Endothelial cell (in vitro differentiated cells): ENCODE data around the gene MS4A4A. TPM values are rescaled to one million over a fixed set of nuclear protein-coding genes. Genes with fewer than 3 reads are reported as not detected.
A peak's percentile ranks its signal among the peaks of the same experiment; 100 is the strongest.

Experiments used
- DNase-seq: peaks from one replicate; pipeline ENCODE4 v3.0.0; 2021; ENCODE audit warnings: low spot score
- H3K27ac Mint-ChIP-seq: one replicate; pipeline ENCODE4 v1.8.0; 2021; ENCODE audit warnings: mixed read lengths, inconsistent platforms; ENCODE audit not compliant: unreplicated experiment
- H3K27me3 Mint-ChIP-seq: one replicate; pipeline ENCODE4 v1.8.0; 2021; ENCODE audit warnings: mild to moderate bottlenecking, moderate library complexity, mixed read lengths, inconsistent platforms; ENCODE audit not compliant: unreplicated experiment
- H3K36me3 Mint-ChIP-seq: one replicate; pipeline ENCODE4 v1.8.0; 2021; ENCODE audit warnings: mild to moderate bottlenecking, low read depth, mixed read lengths, inconsistent platforms; ENCODE audit not compliant: unreplicated experiment
- H3K4me1 Mint-ChIP-seq: one replicate; pipeline ENCODE4 v1.8.0; 2021; ENCODE audit warnings: mild to moderate bottlenecking, mixed read lengths, inconsistent platforms; ENCODE audit not compliant: unreplicated experiment
- H3K4me3 Mint-ChIP-seq: one replicate; pipeline ENCODE4 v1.8.0; 2021; ENCODE audit warnings: mild to moderate bottlenecking, mixed read lengths, inconsistent platforms; ENCODE audit not compliant: unreplicated experiment
- H3K9me3 Mint-ChIP-seq: one replicate; pipeline ENCODE4 v1.8.0; 2021; ENCODE audit warnings: mixed read lengths, inconsistent platforms; ENCODE audit not compliant: unreplicated experiment
- total RNA-seq: library from RNA; stranded (reverse); fragmentation: NEBNext Ultra II Directional; extraction: Animal tissue kit (Norgen Biotek cat#: 25700); gene quantifications from one replicate; pipeline ENCODE4 v1.2.1, GENCODE V29; 2021; ENCODE audit not compliant: unreplicated experiment
- TF ChIP-seq, protein P1 (sequence below): fragments of 200-600 bp; sonication (generic); IDR thresholded peaks from one replicate; pipeline ENCODE4 v1.5.0; 2021; ENCODE audit warnings: antibody characterized with exemption; ENCODE audit not compliant: unreplicated experiment

MS4A4A gene
- total RNA-seq, 1 donor from 2014 or later, result not detected

DNA sequence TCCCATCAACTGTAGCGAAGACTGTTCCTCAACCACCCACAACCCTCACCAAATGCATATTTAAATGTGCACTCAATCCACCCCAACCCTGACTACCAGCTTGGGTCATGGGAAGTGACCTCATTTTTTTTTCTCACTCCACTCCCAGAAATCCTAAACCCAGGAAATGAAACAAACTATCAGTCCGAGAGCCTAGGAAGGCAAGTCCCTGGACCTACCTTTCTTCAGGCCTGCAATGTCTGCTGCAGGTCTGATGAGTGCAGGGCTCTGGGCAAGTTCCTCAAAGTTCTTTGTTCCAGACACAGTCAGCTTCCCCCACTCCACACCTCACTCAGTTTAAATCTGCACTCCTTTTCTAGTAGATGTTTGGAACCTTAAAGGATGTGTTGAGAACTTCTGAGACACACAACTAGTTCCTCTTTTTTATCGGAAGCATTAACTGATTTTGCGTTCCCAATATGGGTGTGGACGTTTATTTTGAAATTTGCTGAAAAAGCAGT lies 37.7 kb upstream of the MS4A4A start, which contains the start of gene MS4A4E:
Gene MS4A4E (minus strand): TSS at position 398 of the 500 bp plus-strand sequence. CDS start 13,082 bp downstream, outside the sequence.
- no peak within 1 kb of the TSS for H3K27ac Mint-ChIP-seq
- peaks cover 3% of the 10 kb centered on the region for H3K27me3 Mint-ChIP-seq
- H3K9me3 Mint-ChIP-seq, result no peaks in the 10 kb centered on the region
- DNase-seq, result no peak
- TF ChIP-seq, protein P1, sequence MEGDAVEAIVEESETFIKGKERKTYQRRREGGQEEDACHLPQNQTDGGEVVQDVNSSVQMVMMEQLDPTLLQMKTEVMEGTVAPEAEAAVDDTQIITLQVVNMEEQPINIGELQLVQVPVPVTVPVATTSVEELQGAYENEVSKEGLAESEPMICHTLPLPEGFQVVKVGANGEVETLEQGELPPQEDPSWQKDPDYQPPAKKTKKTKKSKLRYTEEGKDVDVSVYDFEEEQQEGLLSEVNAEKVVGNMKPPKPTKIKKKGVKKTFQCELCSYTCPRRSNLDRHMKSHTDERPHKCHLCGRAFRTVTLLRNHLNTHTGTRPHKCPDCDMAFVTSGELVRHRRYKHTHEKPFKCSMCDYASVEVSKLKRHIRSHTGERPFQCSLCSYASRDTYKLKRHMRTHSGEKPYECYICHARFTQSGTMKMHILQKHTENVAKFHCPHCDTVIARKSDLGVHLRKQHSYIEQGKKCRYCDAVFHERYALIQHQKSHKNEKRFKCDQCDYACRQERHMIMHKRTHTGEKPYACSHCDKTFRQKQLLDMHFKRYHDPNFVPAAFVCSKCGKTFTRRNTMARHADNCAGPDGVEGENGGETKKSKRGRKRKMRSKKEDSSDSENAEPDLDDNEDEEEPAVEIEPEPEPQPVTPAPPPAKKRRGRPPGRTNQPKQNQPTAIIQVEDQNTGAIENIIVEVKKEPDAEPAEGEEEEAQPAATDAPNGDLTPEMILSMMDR, result no peak
- no peak within 1 kb of the TSS for H3K4me3 Mint-ChIP-seq
- H3K4me1 Mint-ChIP-seq, result no peaks in the 10 kb centered on the region
- H3K36me3 Mint-ChIP-seq, result no peaks in the 10 kb centered on the region

GRCh38 chr11:60251485-60252212 lies 28.8 kb upstream of the MS4A4A start:
- Mint-ChIP-seq H3K4me3 (no peak overlapping the region), H3K27ac (no peak overlapping the region), H3K9me3 (peaks cover 5% of the 10 kb centered on the region), H3K27me3 (peaks cover 6% of the 10 kb centered on the region), H3K36me3 (peaks cover 5% of the 10 kb centered on the region), H3K4me1 (peaks cover 26% of the 10 kb centered on the region)
- DNase-seq, result no peak
- TF ChIP-seq, protein P1, result no peak

GRCh38 chr11:60252213-60253108 lies 28.0 kb upstream of the MS4A4A start:
- Mint-ChIP-seq H3K27ac (peak overlapping the region; percentile 26), H3K36me3 (peaks cover 5% of the 10 kb centered on the region), H3K9me3 (peaks cover 5% of the 10 kb centered on the region), H3K4me1 (peaks cover 26% of the 10 kb centered on the region), H3K4me3 (no peak overlapping the region), H3K27me3 (peaks cover 6% of the 10 kb centered on the region)
- DNase-seq, result no peak
- TF ChIP-seq, protein P1, result no peak

- Mint-ChIP-seq H3K27ac (no peak overlapping the region), H3K27me3 (peaks cover 4% of the 10 kb centered on the region), H3K9me3 (peaks cover 5% of the 10 kb centered on the region), H3K4me1 (peaks cover 3% of the 10 kb centered on the region), H3K4me3 (no peak overlapping the region), H3K36me3 (peaks cover 5% of the 10 kb centered on the region)
- DNase-seq, result no peak
- TF ChIP-seq, protein P1, result no peak
These were observed 22.3 kb upstream of the MS4A4A start for GRCh38 chr11:60257956-60258722.
